ENCODE measurements around the gene SMOC1.

- no peak for TF ChIP-seq CTCF (IDR thresholded peaks at IDR 0.05)
- no peak for TF ChIP-seq POLR2AphosphoS5 (IDR thresholded peaks at IDR 0.05; ENCODE audit: low read depth, low read length)
Observed at GRCh38 chr14:69992564-69992963, 113.3 kb downstream of the SMOC1 start.

All from Panc1 (cell line).